Measurements from ENCODE around the gene GMDS.

GRCh38 chr6:2197984-2198383, 47.4 kb downstream of the GMDS start:
- no peak for TF ChIP-seq CTCF (IDR thresholded peaks at IDR 0.05)
- TF ChIP-seq EZH2 (IDR thresholded peaks at IDR 0.05; ENCODE audit: borderline replicate concordance, insufficient read depth, low read depth, low read length, poor library complexity, severe bottlenecking): no peak
